WTC11 (cell line): ENCODE data around the gene NAT8.

Experiments used
- ATF2 ChIP-seq: sonication (generic); formaldehyde crosslinking; IDR thresholded peaks from 2 replicates; pipeline ENCODE4 v1.8.1; 2022; ENCODE audit warnings: low read depth, missing genetic modification reagents, borderline replicate concordance
- ATF3 ChIP-seq: sonication (generic); formaldehyde crosslinking; conservative IDR thresholded peaks from 2 replicates; pipeline ENCODE4 v1.8.1; 2022; ENCODE audit warnings: mild to moderate bottlenecking, missing genetic modification reagents
- CREB1 ChIP-seq: sonication (generic); formaldehyde crosslinking; IDR thresholded peaks from 2 replicates; pipeline ENCODE4 v1.8.0; 2023; ENCODE audit warnings: mild to moderate bottlenecking, missing genetic modification reagents
- CTCF ChIP-seq: fragments of 200-600 bp; IDR thresholded peaks from 2 replicates; pipeline ENCODE4 v1.8.0; 2022; ENCODE audit warnings: antibody characterized with exemption
- FOXK1 ChIP-seq: sonication (generic); formaldehyde crosslinking; IDR thresholded peaks from 2 replicates; pipeline ENCODE4 v1.8.0; 2022; ENCODE audit warnings: mild to moderate bottlenecking, moderate library complexity, missing genetic modification reagents
- GABPB1 ChIP-seq: sonication (generic); formaldehyde crosslinking; IDR thresholded peaks from 2 replicates; pipeline ENCODE4 v1.8.1; 2023; ENCODE audit warnings: mild to moderate bottlenecking, missing genetic modification reagents
- IRF1 ChIP-seq: sonication (generic); formaldehyde crosslinking; IDR thresholded peaks from 2 replicates; pipeline ENCODE4 v1.8.0; 2023; ENCODE audit warnings: missing genetic modification reagents
- NR2C2 ChIP-seq: sonication (generic); formaldehyde crosslinking; IDR thresholded peaks from 2 replicates; pipeline ENCODE4 v1.8.0; 2022; ENCODE audit warnings: mild to moderate bottlenecking, missing genetic modification reagents
- SMAD4 ChIP-seq: sonication (generic); formaldehyde crosslinking; IDR thresholded peaks from 2 replicates; pipeline ENCODE4 v1.8.0; 2022; ENCODE audit warnings: mild to moderate bottlenecking, missing genetic modification reagents
- SP1 ChIP-seq: sonication (generic); formaldehyde crosslinking; conservative IDR thresholded peaks from 2 replicates; pipeline ENCODE4 v1.8.1; 2022; ENCODE audit warnings: missing genetic modification reagents
- USF2 ChIP-seq: sonication (generic); formaldehyde crosslinking; IDR thresholded peaks from 2 replicates; pipeline ENCODE4 v1.8.1; 2023; ENCODE audit warnings: mild to moderate bottlenecking, missing genetic modification reagents, moderate library complexity
- ZNF138 ChIP-seq: sonication (generic); formaldehyde crosslinking; conservative IDR thresholded peaks from 2 replicates; pipeline ENCODE4 v1.8.1; 2022; ENCODE audit warnings: mild to moderate bottlenecking, moderate library complexity, missing genetic modification reagents
- ZNF416 ChIP-seq: fragments of 250-450 bp; sonication (Bioruptor Pico); IDR thresholded peaks from 2 replicates; pipeline ENCODE4 v1.9.0; 2021; ENCODE audit warnings: mild to moderate bottlenecking, inconsistent platforms

GRCh38 chr2:73614997-73615396 lies 27.2 kb downstream of the NAT8 start:
- no peak for TF ChIP-seq SMAD4
- TF ChIP-seq ATF3 (CRISPR knock-in tag): no peak
- TF ChIP-seq USF2 (CRISPR knock-in tag): no peak
- TF ChIP-seq CTCF: no peak
- no peak for TF ChIP-seq NR2C2 (CRISPR knock-in tag)
- TF ChIP-seq ZNF416 (CRISPR knock-in tag): no peak
- TF ChIP-seq CREB1 (CRISPR knock-in tag): no peak
- no peak for TF ChIP-seq FOXK1 (CRISPR knock-in tag)
- TF ChIP-seq ATF2 (CRISPR knock-in tag): no peak
- TF ChIP-seq ZNF138 (CRISPR knock-in tag): no peak
- TF ChIP-seq GABPB1 (CRISPR knock-in tag): no peak
- TF ChIP-seq SP1 (CRISPR knock-in tag): no peak
- no peak for TF ChIP-seq IRF1 (CRISPR knock-in tag)
